Stimulated activated CD4-positive, alpha-beta T cell treated with anti-CD3 and anti-CD28 coated beads, Interleukin-15, amount 100 ng/mL, for 48 hours (primary cell): ENCODE results near the gene IZUMO1.
A peak's percentile ranks its signal among the peaks of the same experiment; 100 is the strongest.
"Not testable (repeated sequence)": the region's sequence is repeated elsewhere in the genome, so short reads cannot be mapped to it uniquely, and the experiment has no call there.

Experiments
- DNase-seq, 2 donors: peaks; one replicate each; pipeline ENCODE4 v3.0.0-alpha.2; 2020; ENCODE audit warnings: low read depth in 2 of 2

IZUMO1 gene

GRCh38 chr19:48737360-48737998, 9.2 kb downstream of the IZUMO1 start:
- DNase-seq = no peak

- DNase-seq = no peak
These were observed 11.6 kb downstream of the IZUMO1 start for GRCh38 chr19:48735031-48735615.

- DNase-seq = no peak
These were observed 12.1 kb downstream of the IZUMO1 start for GRCh38 chr19:48734625-48735024.

- DNase-seq = no peak
These were observed 15.3 kb downstream of the IZUMO1 start for GRCh38 chr19:48731452-48731851.

DNA sequence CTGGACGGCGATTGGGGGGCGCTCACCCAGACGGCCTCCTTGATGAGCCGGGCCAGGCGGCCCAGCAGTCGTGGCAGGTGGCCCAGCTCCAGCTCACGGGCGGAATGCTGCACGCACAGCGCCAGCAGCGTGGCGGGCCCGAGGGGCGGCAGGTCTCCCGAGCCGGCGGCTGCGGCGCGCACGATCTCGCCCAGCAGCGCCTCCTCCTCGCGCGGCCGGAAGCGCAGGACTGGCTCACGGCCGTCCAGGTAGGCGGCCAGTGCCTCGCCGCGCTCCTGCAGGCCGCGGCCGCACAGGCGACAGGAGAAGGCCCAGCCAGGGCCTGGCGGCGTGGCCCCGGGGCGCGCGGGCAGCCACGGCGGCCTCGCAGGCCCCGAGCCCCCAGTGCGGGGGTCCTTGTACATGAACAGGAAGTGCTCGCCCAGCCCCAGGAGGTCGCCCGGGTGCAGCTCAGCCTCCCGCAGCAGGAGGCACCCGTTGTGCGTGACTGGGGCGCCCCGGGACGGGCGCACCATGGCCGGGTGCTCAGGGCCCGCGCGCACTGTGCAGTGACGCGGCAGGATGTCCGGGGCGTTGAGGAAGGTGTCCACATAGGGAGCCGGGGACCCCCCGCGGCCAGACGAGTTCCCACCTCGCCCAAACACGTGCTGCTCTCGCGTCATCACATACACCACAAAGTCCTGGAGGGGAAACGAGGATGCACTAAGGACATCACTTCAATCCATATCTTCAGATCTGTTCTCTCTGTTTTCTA, 17.6 kb downstream of the IZUMO1 start:
- DNase-seq = no peak

- no peak for DNase-seq
These were observed 20.2 kb downstream of the IZUMO1 start for GRCh38 chr19:48726556-48726955.

GRCh38 chr19:48724796-48725753, 21.6 kb downstream of the IZUMO1 start:
- no peak for DNase-seq

GRCh38 chr19:48722196-48722708, 24.5 kb downstream of the IZUMO1 start:
- no peak for DNase-seq

- DNase-seq = peak; percentile 89 to 93
These were observed 26.0 kb downstream of the IZUMO1 start for GRCh38 chr19:48720613-48721296.

- no peak for DNase-seq
These were observed 26.5 kb downstream of the IZUMO1 start for GRCh38 chr19:48720251-48720612.

GRCh38 chr19:48719263-48720171, 27.2 kb downstream of the IZUMO1 start, which contains the start of gene MAMSTR:
Gene MAMSTR (minus strand): TSS chr19:48719725. CDS start chr19:48719031, 694 bp downstream.
- no peak for DNase-seq

- no peak for DNase-seq
These were observed 27.9 kb downstream of the IZUMO1 start for GRCh38 chr19:48718711-48719231.

- DNase-seq = not testable (repeated sequence)
These were observed 28.6 kb downstream of the IZUMO1 start for GRCh38 chr19:48718106-48718505.

GRCh38 chr19:48716562-48717291, 30.0 kb downstream of the IZUMO1 start:
- no peak for DNase-seq

DNA sequence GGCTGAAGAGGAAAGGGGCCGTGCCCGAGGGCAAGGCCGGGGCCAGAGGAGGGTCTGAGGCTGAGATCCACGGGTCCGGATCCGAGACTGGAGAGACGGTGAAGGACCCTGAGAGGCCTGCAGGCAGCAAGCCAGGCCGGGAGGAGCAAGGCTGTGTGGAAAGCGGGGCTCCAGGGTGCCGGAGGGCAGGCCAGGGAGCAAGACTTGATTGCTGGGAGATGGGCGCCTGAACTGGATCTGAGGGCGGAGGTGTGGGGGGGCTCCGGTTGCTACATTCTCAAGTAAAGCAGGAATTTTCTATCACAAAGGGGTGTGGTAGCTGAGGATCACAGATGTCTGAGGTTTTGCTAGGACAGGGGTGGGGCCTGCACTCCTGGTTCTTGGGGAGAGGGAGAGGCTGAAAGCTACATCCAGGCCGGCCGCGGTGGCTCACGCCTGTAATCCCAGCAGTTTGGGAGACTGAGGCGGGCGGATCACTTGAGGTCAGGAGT, 31.0 kb downstream of the IZUMO1 start:
- DNase-seq = no peak

DNA sequence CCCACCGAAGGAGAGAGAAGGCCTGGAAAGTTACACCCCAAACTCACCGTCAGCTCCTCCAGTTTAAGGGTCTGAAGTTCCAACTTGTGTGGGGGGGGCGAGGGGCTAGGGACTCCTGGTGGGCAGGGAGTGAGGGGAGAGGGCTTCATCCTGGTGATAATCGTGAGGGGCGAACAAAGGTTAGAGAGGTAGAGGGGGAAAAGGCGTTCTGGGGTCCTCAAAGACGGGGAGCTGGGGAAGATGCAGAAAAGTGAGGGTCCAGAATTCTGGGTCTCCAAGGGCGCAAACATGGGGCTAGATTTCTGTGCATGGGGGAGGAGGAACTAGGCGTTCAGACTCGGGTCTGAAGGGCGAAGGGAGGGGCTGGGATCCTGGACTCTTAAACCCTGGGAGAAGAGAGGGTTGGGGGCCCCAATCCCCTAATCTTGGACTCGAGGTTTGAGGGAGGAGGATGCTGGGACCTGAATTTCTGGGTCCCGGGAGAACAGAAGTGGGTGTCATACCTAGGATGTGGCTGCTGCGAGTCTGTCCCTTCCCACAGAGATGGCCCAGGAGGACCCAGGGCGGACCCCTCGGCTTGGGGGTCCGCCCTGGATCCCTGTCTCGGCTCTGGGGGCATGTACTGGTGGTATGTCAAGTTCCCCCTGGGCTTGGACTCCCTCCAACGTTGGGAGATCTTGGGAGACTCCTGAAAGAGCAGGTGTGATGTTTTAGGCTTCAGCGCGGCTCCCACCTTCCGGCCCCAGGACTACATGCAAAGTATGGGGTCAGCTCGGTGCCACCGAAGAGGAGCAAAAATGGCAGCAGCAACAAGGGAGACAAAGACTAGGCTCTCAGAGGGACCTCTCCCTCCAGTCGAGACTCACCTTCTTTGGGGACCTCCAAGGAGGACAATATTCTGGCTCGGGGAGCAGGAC, 31.7 kb downstream of the IZUMO1 start:
- DNase-seq = no peak

DNA sequence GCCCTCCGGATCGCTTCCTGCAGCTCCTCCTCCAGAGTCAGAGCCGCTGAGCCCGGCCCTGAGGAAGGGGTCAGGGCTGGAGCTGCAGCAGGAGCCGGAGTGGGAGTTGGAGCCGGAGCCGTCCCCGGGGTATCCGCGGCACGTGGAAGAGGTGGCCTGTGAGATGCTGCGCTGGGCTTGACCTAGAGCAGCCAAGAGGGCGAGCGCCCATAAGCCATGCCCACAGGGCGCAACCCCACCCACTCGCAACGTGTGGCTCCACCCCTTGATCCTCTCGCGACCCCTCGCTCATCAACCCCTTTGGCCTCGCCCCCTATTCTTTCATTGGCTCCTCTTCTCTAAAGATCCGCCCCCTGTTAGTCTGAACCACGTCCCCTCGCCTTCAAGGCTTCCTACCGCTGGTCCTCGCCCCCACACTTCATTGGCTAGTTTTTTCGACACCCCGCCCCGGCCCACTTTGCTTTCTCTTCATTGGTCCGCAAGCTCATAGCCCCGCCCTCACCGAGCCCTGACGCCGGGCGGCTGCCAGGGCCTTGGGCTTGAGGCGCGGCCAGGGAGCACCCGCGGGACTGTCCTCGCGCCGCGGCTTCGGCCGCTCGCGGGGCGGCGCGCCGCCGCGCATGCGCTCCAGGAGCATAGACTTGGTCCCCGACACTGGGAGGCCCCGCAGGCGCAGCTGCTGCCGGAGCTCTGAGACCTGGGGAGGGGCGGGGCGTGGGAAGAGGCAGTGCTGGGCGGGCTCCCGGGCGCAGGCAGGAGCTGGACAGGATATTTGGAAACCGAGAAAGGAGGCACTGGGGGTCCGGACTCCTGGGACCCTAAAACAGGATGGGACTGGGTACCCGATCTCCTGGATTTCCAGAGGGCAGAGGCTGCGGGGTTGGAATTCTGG, 32.6 kb downstream of the IZUMO1 start:
- peak; percentile 97 to 99 for DNase-seq
